A549 (cell line): ENCODE data around the gene MAPK4. TPM values are rescaled to one million over a fixed set of nuclear protein-coding genes. Genes with fewer than 3 reads are reported as not detected.

Source experiments
- ATAC-seq, 2 experiments: fragments of 200-7000 bp in 1 of 2; fragments of >200 bp in 1 of 2; cut with Nextera tagmentation in 1 of 2; cut with Tn5 transposase in 1 of 2; 3 replicates each; pipeline versions ENCODE4 v1.8.0 to v1.9.1; 2018 to 2020; ENCODE audit warnings: mild to moderate bottlenecking in 1 of 2, moderate library complexity in 1 of 2
- CTCF ChIA-PET: fragments of 300-600 bp; sonication (Branson Sonifier 250); formaldehyde crosslinking; extraction: SDS; loops from one replicate; lab custom pipeline; 2021; ENCODE audit warnings: antibody characterized with exemption, inconsistent platforms; lab: Yijun Ruan, JAX
- POLR2A ChIA-PET: fragments of 350-600 bp; formaldehyde crosslinking; extraction: SDS; loops from one replicate; lab custom pipeline; 2021; ENCODE audit warnings: antibody characterized with exemption, inconsistent platforms; lab: Yijun Ruan, JAX
- DNase-seq, 2 experiments: peaks; one replicate each; pipeline versions ENCODE4 v3.0.0 to v3.0.0-alpha.2; 2011 to 2016; ENCODE audit warnings: low read depth in 1 of 2, low spot score in 1 of 2
- FAIRE-seq: peaks from 2 replicates; lab custom pipeline; 2011; peaks lifted over from hg19 to GRCh38; lab: Jason Lieb, UNC
- H3K27ac ChIP-seq, 2 experiments: fragments of >200 bp; sonication (Bioruptor Twin); formaldehyde crosslinking; 3 replicates each; pipeline ENCODE4 v1.5.1; 2016 to 2017
- H3K4me1 ChIP-seq: fragments of >200 bp; sonication (Bioruptor Twin); formaldehyde crosslinking; 3 replicates; pipeline ENCODE4 v1.6.1; 2016
- H3K4me2 ChIP-seq: fragments of >200 bp; sonication (Bioruptor Twin); formaldehyde crosslinking; 3 replicates; pipeline ENCODE4 v1.6.1; 2016
- H3K4me3 ChIP-seq: fragments of >200 bp; sonication (Bioruptor Twin); formaldehyde crosslinking; 3 replicates; pipeline ENCODE4 v1.5.1; 2016
- H3K9me3 ChIP-seq: fragments of >200 bp; sonication (Bioruptor Twin); formaldehyde crosslinking; 3 replicates; pipeline ENCODE4 v1.6.1; 2016
- ATOH8 ChIP-seq: fragments of 250-450 bp; sonication (Bioruptor Pico); IDR thresholded peaks from 2 replicates; pipeline ENCODE4 v1.5.0; 2020; ENCODE audit warnings: low read depth, mild to moderate bottlenecking, moderate library complexity
- CBX8 ChIP-seq: fragments of 200-600 bp; sonication (generic); IDR thresholded peaks from 2 replicates; pipeline ENCODE4 v1.6.1; 2016
- CEBPB ChIP-seq, 2 experiments: fragments of >200 bp in 1 of 2; sonication (Bioruptor Twin) in 1 of 2; formaldehyde crosslinking in 1 of 2; IDR thresholded peaks; 2 replicates each; pipeline ENCODE4 v1.6.1; 2012 to 2016
- CHD4 ChIP-seq: fragments of 200-600 bp; sonication (generic); IDR thresholded peaks from 2 replicates; pipeline ENCODE4 v1.6.1; 2016; ENCODE audit warnings: antibody characterized with exemption, mild to moderate bottlenecking, borderline replicate concordance
- ELK1 ChIP-seq: fragments of 150-350 bp; IDR thresholded peaks from 2 replicates; pipeline ENCODE4 v1.6.1; 2014; ENCODE audit warnings: low read depth, mild to moderate bottlenecking, low read length
- EP300 ChIP-seq, 2 experiments: fragments of >200 bp; sonication (Bioruptor Twin); formaldehyde crosslinking; IDR thresholded peaks; 2 replicates in 1 of 2; 3 replicates in 1 of 2; pipeline ENCODE4 v1.6.1; 2016 to 2017
- ESRRA ChIP-seq: fragments of 150-350 bp; IDR thresholded peaks from 2 replicates; pipeline ENCODE4 v1.6.1; 2014; ENCODE audit warnings: mild to moderate bottlenecking, low read length, borderline replicate concordance
- FOXS1 ChIP-seq: fragments of 250-450 bp; sonication (Bioruptor Pico); IDR thresholded peaks from 2 replicates; pipeline ENCODE4 v1.5.0; 2020; ENCODE audit warnings: mild to moderate bottlenecking, moderate library complexity
- HDAC2 ChIP-seq: fragments of 200-600 bp; sonication (generic); IDR thresholded peaks from 2 replicates; pipeline ENCODE4 v1.6.1; 2016
- HOXA7 ChIP-seq: fragments of 250-450 bp; sonication (Bioruptor Pico); IDR thresholded peaks from 2 replicates; pipeline ENCODE4 v1.5.0; 2020; ENCODE audit warnings: mild to moderate bottlenecking, moderate library complexity
- JUN ChIP-seq, 2 experiments: fragments of >200 bp; sonication (Bioruptor Twin); formaldehyde crosslinking; IDR thresholded peaks; 2 replicates in 1 of 2; 3 replicates in 1 of 2; pipeline ENCODE4 v1.6.1; 2016 to 2017
- JUNB ChIP-seq: fragments of >200 bp; sonication (Bioruptor Twin); formaldehyde crosslinking; IDR thresholded peaks from 2 replicates; pipeline ENCODE4 v1.6.1; 2016
- KDM1A ChIP-seq: fragments of 200-600 bp; sonication (generic); IDR thresholded peaks from 2 replicates; pipeline ENCODE4 v1.6.1; 2016; ENCODE audit warnings: low read depth, mild to moderate bottlenecking
- MAZ ChIP-seq: fragments of 150-350 bp; IDR thresholded peaks from 2 replicates; pipeline ENCODE4 v1.6.1; 2014; ENCODE audit warnings: antibody characterized with exemption, low read depth, low read length, borderline replicate concordance
- MYC ChIP-seq: IDR thresholded peaks from 2 replicates; pipeline ENCODE4 v1.6.1; 2012; ENCODE audit warnings: mild to moderate bottlenecking, inconsistent platforms, low read length, improper control_type of control experiment, borderline replicate concordance
- NFE2L2 ChIP-seq: fragments of 150-350 bp; conservative IDR thresholded peaks from 2 replicates; pipeline ENCODE4 v1.6.1; 2014; ENCODE audit warnings: low read length
- NPAS2 ChIP-seq: fragments of 250-450 bp; sonication (Bioruptor Pico); IDR thresholded peaks from 2 replicates; pipeline ENCODE4 v1.8.0; 2022; ENCODE audit warnings: mild to moderate bottlenecking, moderate library complexity, borderline replicate concordance
- PHF8 ChIP-seq: fragments of 200-600 bp; sonication (generic); IDR thresholded peaks from 2 replicates; pipeline ENCODE4 v1.6.1; 2016; ENCODE audit warnings: low read depth, mild to moderate bottlenecking, antibody characterized with exemption, moderate library complexity, borderline replicate concordance
- POLR2AphosphoS2 ChIP-seq: conservative IDR thresholded peaks from 2 replicates; pipeline ENCODE4 v1.6.1; 2012; ENCODE audit warnings: low read length, improper control_type of control experiment, inconsistent platforms
- RAD21 ChIP-seq, 2 experiments: fragments of >200 bp in 1 of 2; sonication (Bioruptor Twin) in 1 of 2; formaldehyde crosslinking in 1 of 2; IDR thresholded peaks in 1 of 2; conservative IDR thresholded peaks in 1 of 2; 2 replicates in 1 of 2; 3 replicates in 1 of 2; pipeline ENCODE4 v1.6.1; 2012 to 2018; ENCODE audit warnings: inconsistent platforms in 1 of 2
- RFX5 ChIP-seq: fragments of 450-650 bp; IDR thresholded peaks from 2 replicates; pipeline ENCODE4 v1.7.1; 2014; ENCODE audit warnings: antibody characterized with exemption, mild to moderate bottlenecking, moderate library complexity
- SMC3 ChIP-seq: fragments of >200 bp; sonication (Bioruptor Twin); formaldehyde crosslinking; IDR thresholded peaks from 3 replicates; pipeline ENCODE4 v1.6.1; 2018; ENCODE audit warnings: inconsistent platforms
- TP53 ChIP-seq: fragments of 250-450 bp; sonication (Bioruptor Pico); IDR thresholded peaks from 2 replicates; pipeline ENCODE4 v1.5.0; 2021; ENCODE audit warnings: mild to moderate bottlenecking, moderate library complexity
- ZC3H11A ChIP-seq: fragments of 450-650 bp; IDR thresholded peaks from 2 replicates; pipeline ENCODE4 v1.6.1; 2014; ENCODE audit warnings: antibody characterized with exemption, mild to moderate bottlenecking
- ZNF302 ChIP-seq: fragments of 250-450 bp; sonication (Bioruptor Pico); IDR thresholded peaks from 2 replicates; pipeline ENCODE4 v1.9.0; 2021; ENCODE audit warnings: inconsistent platforms, mild to moderate bottlenecking, moderate library complexity
- ZSCAN20 ChIP-seq: fragments of 250-450 bp; sonication (Bioruptor Pico); IDR thresholded peaks from 2 replicates; pipeline ENCODE4 v1.8.0; 2022; ENCODE audit warnings: mild to moderate bottlenecking, moderate library complexity
- WGBS: methylation state at CpG from one replicate; pipeline ENCODE4 v1.1.6; 2017; ENCODE audit errors: missing lambda C conversion rate; 5-methylcytosine and 5-hydroxymethylcytosine counted together
- polyA plus RNA-seq, 4 experiments: library from polyadenylated mRNA; depleted of rRNA in 3 of 4; stranded (reverse); fragments of >200 nt; fragmentation: RNase III in 1 of 4; extraction: RNeasy Plus Mini Kit Qiagen cat#74134 plus additional on column Dnase treatment in 1 of 4; gene quantifications; 2 replicates in 3 of 4; 3 replicates in 1 of 4; pipeline ENCODE4 v1.2.3, GENCODE V29; 2011 to 2017
- TF ChIP-seq, protein P1 (sequence below): fragments of 250-450 bp; sonication (Bioruptor Pico); IDR thresholded peaks from 2 replicates; pipeline ENCODE4 v1.5.0; 2021; ENCODE audit warnings: mild to moderate bottlenecking, moderate library complexity, borderline replicate concordance
- TF ChIP-seq, protein P2 (sequence below): IDR thresholded peaks from 2 replicates; pipeline ENCODE4 v1.6.1; 2012
- TF ChIP-seq, protein P3 (sequence below): fragments of >200 bp; sonication (Bioruptor Twin); formaldehyde crosslinking; IDR thresholded peaks from 2 replicates; pipeline ENCODE4 v1.6.1; 2016

The MAPK4 gene
- polyA plus RNA-seq, 2 of the 4 experiments (the other 2 are of a cell fraction): 0.01 TPM; not detected in 1

GRCh38 chr18:50744253-50744652 is 184.4 kb downstream of the MAPK4 start:
- ATAC-seq: no peak
- Histone ChIP-seq H3K4me2 (no peak overlapping the region), H3K4me3 (no peak overlapping the region), H3K27ac (no peak overlapping the region)
- CTCF ChIA-PET: no interaction called here
- 36% methylated on average over 4 of the region's 4 CpGs for WGBS
- no peak for DNase-seq
- no peak for TF ChIP-seq EP300 (IDR thresholded peaks at IDR 0.05)
- TF ChIP-seq, protein P1, sequence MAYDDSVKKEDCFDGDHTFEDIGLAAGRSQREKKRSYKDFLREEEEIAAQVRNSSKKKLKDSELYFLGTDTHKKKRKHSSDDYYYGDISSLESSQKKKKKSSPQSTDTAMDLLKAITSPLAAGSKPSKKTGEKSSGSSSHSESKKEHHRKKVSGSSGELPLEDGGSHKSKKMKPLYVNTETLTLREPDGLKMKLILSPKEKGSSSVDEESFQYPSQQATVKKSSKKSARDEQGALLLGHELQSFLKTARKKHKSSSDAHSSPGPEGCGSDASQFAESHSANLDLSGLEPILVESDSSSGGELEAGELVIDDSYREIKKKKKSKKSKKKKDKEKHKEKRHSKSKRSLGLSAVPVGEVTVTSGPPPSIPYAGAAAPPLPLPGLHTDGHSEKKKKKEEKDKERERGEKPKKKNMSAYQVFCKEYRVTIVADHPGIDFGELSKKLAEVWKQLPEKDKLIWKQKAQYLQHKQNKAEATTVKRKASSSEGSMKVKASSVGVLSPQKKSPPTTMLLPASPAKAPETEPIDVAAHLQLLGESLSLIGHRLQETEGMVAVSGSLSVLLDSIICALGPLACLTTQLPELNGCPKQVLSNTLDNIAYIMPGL (CRISPR knock-in tag): no peak
- no peak for TF ChIP-seq PHF8
- no peak for TF ChIP-seq MYC
- TF ChIP-seq CBX8: no peak
- TF ChIP-seq, all 56 proteins: peak for 0
- Histone ChIP-seq H3K4me1 (no peaks in the 10 kb centered on the region), H3K9me3 (no peaks in the 10 kb centered on the region)
- FAIRE-seq: no peak
- POLR2A ChIA-PET: no interaction called here

- POLR2A ChIA-PET: no interaction called here
- no peak for ATAC-seq
- Histone ChIP-seq H3K4me3 (no peak overlapping the region), H3K4me2 (no peak overlapping the region), H3K9me3 (no peaks in the 10 kb centered on the region), H3K27ac (no peak overlapping the region), H3K4me1 (no peaks in the 10 kb centered on the region)
- CTCF ChIA-PET: no interaction called here
- no peak for DNase-seq
- no peak for TF ChIP-seq FOXS1 (CRISPR knock-in tag)
- no peak for TF ChIP-seq ATOH8 (CRISPR knock-in tag)
- TF ChIP-seq ZSCAN20 (CRISPR knock-in tag): no peak
- TF ChIP-seq TP53: no peak
- TF ChIP-seq ESRRA: no peak
- TF ChIP-seq PHF8: no peak
- no peak for TF ChIP-seq ZNF302 (CRISPR knock-in tag)
- no peak for TF ChIP-seq HDAC2
- TF ChIP-seq JUNB: no peak
- TF ChIP-seq CEBPB (IDR thresholded peaks at IDR 0.05): no peak
- TF ChIP-seq MYC: no peak
- TF ChIP-seq MAZ: no peak
- TF ChIP-seq KDM1A: no peak
- TF ChIP-seq HOXA7 (CRISPR knock-in tag): no peak
- TF ChIP-seq JUN (IDR thresholded peaks at IDR 0.05): no peak
- no peak for TF ChIP-seq ZC3H11A
- no peak for FAIRE-seq
- 24% methylated on average over 5 of the region's 5 CpGs for WGBS
These were observed 186.1 kb downstream of the MAPK4 start for GRCh38 chr18:50745945-50746344.

GRCh38 chr18:50747849-50748242 is 188.0 kb downstream of the MAPK4 start:
- H3K4me1 ChIP-seq: no peaks in the 10 kb centered on the region
- 0% methylated on average over 1 of the region's 1 CpG for WGBS
- ATAC-seq: no peak
- ChIA-PET CTCF (no interaction called here), POLR2A (no interaction called here)
- no peak for FAIRE-seq
- H3K9me3 ChIP-seq: no peaks in the 10 kb centered on the region
- H3K4me3 ChIP-seq: no peak overlapping the region
- no peak for DNase-seq
- no peak overlapping the region for H3K4me2 ChIP-seq
- no peak overlapping the region for H3K27ac ChIP-seq
- TF ChIP-seq, protein P1 (CRISPR knock-in tag): no peak
- TF ChIP-seq NFE2L2 (no peak), ELK1 (no peak), RAD21 (conservative IDR thresholded peaks at IDR 0.05 in 1 of 2, IDR thresholded peaks at IDR 0.05 in 1 of 2) (no peak), POLR2AphosphoS2 (no peak), RFX5 (no peak), CHD4 (no peak), ATOH8 (CRISPR knock-in tag) (no peak), JUNB (no peak), SMC3 (no peak), NPAS2 (CRISPR knock-in tag) (no peak)
- TF ChIP-seq, protein P2, sequence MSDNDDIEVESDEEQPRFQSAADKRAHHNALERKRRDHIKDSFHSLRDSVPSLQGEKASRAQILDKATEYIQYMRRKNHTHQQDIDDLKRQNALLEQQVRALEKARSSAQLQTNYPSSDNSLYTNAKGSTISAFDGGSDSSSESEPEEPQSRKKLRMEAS: no peak
- TF ChIP-seq, protein P3, sequence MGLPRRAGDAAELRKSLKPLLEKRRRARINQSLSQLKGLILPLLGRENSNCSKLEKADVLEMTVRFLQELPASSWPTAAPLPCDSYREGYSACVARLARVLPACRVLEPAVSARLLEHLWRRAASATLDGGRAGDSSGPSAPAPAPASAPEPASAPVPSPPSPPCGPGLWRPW: no peak
